ACHN (cell line): ENCODE results near the gene MAPT.

Experiments
- DNase-seq: peaks from one replicate; pipeline ENCODE4 v3.0.0-alpha.2; 2015
- in situ Hi-C: cut with HindIII; loops from 2 replicates; pipeline ENCODE4 v1.10.0; 2017; ENCODE audit warnings: low sequenced_read_pairs, low pct_ligation_motif_present, low pct_unique_long_range_greater_than_20kb

MAPT gene

GRCh38 chr17:45961206-45961605 lies 66.9 kb downstream of the MAPT start:
- in situ Hi-C loops, result no loop called here
- DNase-seq, result no peak

GRCh38 chr17:45962221-45962972 lies 68.0 kb downstream of the MAPT start:
- in situ Hi-C loops, result no loop called here

DNA sequence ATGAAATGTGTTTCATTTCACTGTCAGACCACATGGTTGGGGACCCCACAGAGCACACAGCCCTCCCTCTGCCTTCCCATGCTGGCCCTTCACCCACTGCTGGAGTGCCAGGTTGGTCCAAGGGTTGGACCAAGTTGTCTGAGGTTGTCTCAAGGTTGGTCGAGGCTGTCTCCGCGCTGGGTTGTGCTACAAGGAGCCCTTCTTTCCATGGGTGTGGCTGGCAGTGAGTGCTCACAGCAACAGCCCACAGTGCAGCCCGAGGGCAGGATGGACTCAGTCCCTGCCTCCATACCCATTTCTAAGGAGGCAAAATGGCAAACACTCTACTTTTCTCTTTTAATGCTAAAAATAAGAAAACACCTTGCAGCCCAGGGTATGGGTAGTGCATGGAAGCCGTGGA lies 68.9 kb downstream of the MAPT start:
- no peak for DNase-seq
- in situ Hi-C loops, result no loop called here

More at GRCh38 chr17:45962221-45962972, 68.0 kb downstream of the MAPT start:
- DNase-seq, result no peak

DNA sequence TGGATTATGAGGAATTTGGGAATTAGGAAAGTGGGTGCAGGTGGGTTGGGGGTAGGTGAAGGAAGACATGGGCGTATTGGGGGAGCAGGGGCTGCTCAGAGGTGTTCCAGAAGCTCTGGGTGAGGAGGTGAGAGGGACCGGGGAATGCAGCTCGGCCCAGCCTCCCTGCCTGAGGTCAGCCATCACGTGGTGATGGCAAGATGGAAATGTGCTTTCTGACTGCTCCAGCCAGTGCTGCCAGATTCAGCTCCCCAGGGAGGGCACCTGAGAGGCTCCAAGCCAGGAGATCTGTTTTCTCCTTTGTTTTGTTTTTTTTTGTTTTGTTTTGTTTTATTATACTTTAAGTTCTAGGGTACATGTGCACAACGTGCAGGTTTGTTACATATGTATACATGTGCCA lies 69.5 kb downstream of the MAPT start:
- no peak for DNase-seq
- in situ Hi-C loops, result no loop called here

DNA sequence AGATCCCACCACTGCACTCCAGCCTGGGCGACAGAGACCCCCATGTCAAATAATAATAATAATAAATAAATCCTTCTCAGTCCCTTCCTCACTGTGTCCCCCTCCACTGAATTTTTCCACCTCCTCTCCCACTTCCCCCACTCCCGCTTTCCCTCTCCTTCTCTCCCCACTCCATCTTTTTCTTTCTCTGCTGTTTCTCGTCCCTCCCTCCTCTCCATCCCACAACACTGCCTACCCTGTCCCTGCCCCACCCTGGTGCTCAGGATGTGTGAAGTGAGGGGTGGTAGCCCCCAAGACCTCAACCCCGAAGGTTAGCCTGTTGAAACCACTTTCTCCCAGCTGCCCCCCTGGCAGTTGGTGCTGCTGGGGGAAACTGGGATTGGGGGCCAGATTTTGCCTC lies 70.3 kb downstream of the MAPT start:
- in situ Hi-C loops, result no loop called here
- no peak for DNase-seq

DNA sequence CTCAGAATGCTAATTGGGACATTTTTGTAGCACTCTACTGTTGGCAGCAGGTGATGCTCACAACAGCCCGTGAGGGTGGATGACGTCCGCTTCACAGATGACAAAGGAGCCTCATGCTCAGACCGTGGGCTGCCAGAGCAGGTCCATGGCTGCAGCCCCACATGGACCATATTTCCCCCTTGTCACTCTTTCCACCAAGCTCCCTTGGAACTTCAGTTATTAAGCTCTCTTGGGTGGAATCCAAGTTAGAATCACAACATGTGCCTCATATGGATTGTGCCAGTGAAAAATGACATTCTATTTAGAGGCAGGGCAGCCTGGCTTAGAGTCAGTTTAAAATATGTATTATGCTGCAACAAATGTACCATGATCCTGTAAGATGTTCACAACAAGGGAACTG lies 71.5 kb downstream of the MAPT start:
- DNase-seq, result no peak
- in situ Hi-C loops, result no loop called here

GRCh38 chr17:45966606-45967280 lies 72.4 kb downstream of the MAPT start:
- no peak for DNase-seq
- in situ Hi-C loops, result no loop called here

DNA sequence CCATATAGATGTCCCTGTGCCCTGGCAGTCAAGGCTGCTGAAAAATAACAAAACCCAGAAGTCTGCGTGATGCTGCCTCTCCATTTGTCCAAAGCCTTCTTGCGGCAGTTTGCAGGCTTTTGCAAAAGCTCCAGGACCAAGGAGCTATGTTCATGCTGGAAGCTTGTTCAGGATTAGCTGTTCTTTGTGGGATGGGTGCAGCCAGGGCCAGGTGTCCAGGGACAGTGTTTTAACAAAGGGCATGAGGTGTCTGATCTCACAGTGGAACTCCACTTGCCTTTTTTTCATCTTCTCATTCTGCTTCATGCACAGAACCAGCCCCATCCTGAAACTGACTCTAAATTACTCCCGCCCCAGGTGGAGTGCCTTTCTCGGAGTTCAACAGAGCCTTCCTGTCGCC lies 73.0 kb downstream of the MAPT start:
- in situ Hi-C loops, result no loop called here
- DNase-seq, result no peak

GRCh38 chr17:45968732-45969131 lies 74.4 kb downstream of the MAPT start:
- DNase-seq, result no peak
- in situ Hi-C loops, result no loop called here

GRCh38 chr17:45969726-45970125 lies 75.4 kb downstream of the MAPT start:
- no peak for DNase-seq
- in situ Hi-C loops, result no loop called here

- in situ Hi-C loops, result no loop called here
- no peak for DNase-seq
Measured at GRCh38 chr17:45970659-45971058, 76.3 kb downstream of the MAPT start.

DNA sequence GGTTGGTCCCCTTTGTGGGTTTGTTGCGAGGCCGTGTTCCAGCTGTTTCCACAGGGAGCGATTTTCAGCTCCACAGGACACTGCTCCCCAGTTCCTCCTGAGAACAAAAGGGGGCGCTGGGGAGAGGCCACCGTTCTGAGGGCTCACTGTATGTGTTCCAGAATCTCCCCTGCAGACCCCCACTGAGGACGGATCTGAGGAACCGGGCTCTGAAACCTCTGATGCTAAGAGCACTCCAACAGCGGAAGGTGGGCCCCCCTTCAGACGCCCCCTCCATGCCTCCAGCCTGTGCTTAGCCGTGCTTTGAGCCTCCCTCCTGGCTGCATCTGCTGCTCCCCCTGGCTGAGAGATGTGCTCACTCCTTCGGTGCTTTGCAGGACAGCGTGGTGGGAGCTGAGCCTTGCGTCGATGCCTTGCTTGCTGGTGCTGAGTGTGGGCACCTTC lies 77.4 kb downstream of the MAPT start:
- in situ Hi-C loops, result no loop called here
- DNase-seq, result no peak

- in situ Hi-C loops, result no loop called here
- no peak for DNase-seq
Measured at GRCh38 chr17:45972531-45972930, 78.2 kb downstream of the MAPT start.

DNA sequence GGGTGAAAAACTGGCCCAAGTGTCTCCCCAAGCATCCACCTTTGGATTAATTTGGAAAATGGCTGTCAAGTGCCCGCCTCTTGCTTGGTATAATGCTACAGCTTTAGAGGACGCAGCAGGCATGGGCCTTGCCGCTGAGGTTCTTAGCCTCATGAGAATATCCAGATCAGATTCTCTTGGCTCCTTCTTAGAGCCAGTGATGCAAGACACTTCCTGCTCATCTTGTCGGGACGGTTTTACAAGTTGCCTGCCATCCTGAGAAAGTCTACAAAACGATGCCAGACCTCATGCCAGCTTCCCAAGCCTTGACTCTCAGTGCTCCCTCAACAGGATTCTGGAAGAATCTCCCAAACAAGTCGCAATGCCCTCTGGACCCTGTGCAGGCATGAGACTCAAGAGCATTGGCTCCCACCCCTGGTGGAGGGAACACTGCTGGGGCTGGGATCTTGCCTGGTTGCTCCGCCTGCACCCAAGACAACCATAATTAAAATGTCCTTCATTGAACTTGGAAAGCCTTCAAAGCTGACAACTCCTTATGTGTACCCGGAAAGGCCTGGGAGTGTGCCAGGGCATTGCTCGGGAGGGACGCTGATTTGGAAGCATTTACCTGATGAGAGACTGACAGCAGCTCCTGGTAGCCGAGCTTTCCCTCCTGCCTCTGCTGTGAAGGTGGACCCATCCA lies 78.9 kb downstream of the MAPT start:
- in situ Hi-C loops, result no loop called here
- DNase-seq, result no peak

- DNase-seq, result no peak
- in situ Hi-C loops, result no loop called here
Measured at GRCh38 chr17:45973946-45974859, 79.8 kb downstream of the MAPT start.

- in situ Hi-C loops, result no loop called here
- DNase-seq, result no peak
Measured at GRCh38 chr17:45974916-45975630, 80.7 kb downstream of the MAPT start.

DNA sequence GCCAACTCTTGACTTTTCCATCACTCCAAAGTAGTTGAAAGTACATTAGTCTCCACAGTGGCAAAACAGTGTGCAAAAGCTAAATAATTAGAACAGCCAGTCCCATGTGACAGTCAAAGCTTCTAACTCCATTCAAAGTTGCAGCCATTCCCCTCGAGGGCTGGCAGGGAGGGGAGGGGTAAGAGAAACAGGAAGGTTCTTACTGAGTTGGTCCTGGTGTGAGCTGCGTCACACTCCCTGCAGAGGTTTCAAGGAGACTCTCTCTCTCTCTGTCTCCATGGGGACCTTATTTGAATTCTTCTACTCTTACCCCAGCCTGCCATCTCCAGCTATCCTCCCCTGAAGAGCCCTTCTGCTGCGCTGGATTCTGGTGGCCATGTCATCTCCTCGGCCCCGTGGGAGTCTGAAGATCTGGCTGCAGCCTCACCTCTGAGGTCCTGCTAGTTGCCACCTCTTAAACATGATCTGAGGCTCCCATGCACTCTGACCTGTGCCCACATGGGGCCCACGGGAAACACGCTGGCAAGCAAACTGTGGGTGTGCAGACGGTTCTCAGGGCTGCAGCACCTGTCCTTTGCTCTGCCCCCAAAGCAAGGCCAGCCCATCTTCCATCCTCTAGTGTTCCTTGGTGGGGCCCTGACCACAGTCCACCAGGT lies 81.4 kb downstream of the MAPT start:
- in situ Hi-C loops, result no loop called here
- no peak for DNase-seq

- no peak for DNase-seq
- in situ Hi-C loops, result no loop called here
Measured at GRCh38 chr17:45976391-45976754, 82.0 kb downstream of the MAPT start.
